Ishikawa (cell line): ENCODE measurements around the gene MYOT.

Source experiments
- CEBPB ChIP-seq: IDR thresholded peaks from 2 replicates; pipeline ENCODE4 v1.6.1; 2012
- CREB1 ChIP-seq: IDR thresholded peaks from 2 replicates; pipeline ENCODE4 v1.6.1; 2012; ENCODE audit warnings: low read depth
- EGR1 ChIP-seq: IDR thresholded peaks from 2 replicates; pipeline ENCODE4 v1.6.1; 2012
- EP300 ChIP-seq: IDR thresholded peaks from 2 replicates; pipeline ENCODE4 v1.6.1; 2012; ENCODE audit warnings: borderline replicate concordance
- FOXM1 ChIP-seq: IDR thresholded peaks from 2 replicates; pipeline ENCODE4 v1.6.1; 2012; ENCODE audit warnings: low read depth, borderline replicate concordance
- RAD21 ChIP-seq: IDR thresholded peaks from 2 replicates; pipeline ENCODE4 v1.6.1; 2012; ENCODE audit warnings: low read depth
- TAF1 ChIP-seq: IDR thresholded peaks from 2 replicates; pipeline ENCODE4 v1.6.1; 2012; ENCODE audit warnings: low read depth, mild to moderate bottlenecking
- TCF12 ChIP-seq: IDR thresholded peaks from 2 replicates; pipeline ENCODE4 v1.6.1; 2012; ENCODE audit warnings: low read depth
- TEAD4 ChIP-seq: IDR thresholded peaks from 2 replicates; pipeline ENCODE4 v1.6.1; 2012
- YY1 ChIP-seq: IDR thresholded peaks from 2 replicates; pipeline ENCODE4 v1.6.1; 2012; ENCODE audit warnings: low read depth
- TF ChIP-seq, protein P1 (sequence below): IDR thresholded peaks from 2 replicates; pipeline ENCODE4 v1.6.1; 2012; ENCODE audit warnings: low read depth, mild to moderate bottlenecking

DNA sequence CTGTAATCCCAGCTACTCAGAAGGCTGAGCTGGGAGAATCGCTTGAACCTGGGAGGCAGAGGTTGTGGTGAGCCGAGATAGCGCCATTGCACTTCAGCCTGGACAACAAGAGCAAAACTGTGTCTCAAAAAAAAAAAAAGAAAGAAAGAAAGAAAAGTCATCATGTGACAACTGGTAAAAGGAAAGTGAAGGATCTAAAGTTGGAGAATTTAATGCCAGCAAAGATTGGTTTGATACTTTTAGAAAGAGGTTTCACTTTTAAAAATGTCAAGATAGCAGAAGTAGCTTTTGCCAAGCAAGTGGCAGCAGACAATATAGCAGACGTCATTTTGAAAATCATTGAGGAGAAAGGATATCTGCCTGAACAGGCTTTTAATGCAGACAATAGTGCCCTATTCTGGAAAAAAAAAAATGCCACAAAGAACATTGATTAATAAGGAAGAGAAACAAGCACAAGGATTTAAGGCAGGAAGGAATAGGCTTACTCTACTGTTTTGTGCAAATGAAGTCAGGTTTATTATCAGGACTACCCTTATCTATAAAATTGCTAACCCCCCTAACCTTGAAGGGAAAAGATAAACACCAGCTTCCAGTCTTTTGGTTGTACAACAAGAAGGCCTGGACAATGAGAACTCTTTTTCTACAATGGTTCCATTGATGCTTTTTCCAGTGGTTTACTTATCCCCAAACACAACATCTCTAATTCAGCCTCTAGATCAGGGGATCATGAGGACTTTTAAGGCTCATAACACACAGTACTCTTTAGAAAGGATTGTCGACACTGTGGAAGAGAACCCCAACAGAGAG lies 33.6 kb downstream of the MYOT start:
- no peak for TF ChIP-seq EGR1
- no peak for TF ChIP-seq EP300
- TF ChIP-seq CREB1 = no peak
- no peak for TF ChIP-seq TAF1
- TF ChIP-seq, protein P1, sequence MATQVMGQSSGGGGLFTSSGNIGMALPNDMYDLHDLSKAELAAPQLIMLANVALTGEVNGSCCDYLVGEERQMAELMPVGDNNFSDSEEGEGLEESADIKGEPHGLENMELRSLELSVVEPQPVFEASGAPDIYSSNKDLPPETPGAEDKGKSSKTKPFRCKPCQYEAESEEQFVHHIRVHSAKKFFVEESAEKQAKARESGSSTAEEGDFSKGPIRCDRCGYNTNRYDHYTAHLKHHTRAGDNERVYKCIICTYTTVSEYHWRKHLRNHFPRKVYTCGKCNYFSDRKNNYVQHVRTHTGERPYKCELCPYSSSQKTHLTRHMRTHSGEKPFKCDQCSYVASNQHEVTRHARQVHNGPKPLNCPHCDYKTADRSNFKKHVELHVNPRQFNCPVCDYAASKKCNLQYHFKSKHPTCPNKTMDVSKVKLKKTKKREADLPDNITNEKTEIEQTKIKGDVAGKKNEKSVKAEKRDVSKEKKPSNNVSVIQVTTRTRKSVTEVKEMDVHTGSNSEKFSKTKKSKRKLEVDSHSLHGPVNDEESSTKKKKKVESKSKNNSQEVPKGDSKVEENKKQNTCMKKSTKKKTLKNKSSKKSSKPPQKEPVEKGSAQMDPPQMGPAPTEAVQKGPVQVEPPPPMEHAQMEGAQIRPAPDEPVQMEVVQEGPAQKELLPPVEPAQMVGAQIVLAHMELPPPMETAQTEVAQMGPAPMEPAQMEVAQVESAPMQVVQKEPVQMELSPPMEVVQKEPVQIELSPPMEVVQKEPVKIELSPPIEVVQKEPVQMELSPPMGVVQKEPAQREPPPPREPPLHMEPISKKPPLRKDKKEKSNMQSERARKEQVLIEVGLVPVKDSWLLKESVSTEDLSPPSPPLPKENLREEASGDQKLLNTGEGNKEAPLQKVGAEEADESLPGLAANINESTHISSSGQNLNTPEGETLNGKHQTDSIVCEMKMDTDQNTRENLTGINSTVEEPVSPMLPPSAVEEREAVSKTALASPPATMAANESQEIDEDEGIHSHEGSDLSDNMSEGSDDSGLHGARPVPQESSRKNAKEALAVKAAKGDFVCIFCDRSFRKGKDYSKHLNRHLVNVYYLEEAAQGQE = no peak
- no peak for TF ChIP-seq TEAD4
- TF ChIP-seq RAD21 = no peak
- TF ChIP-seq CEBPB = no peak
- TF ChIP-seq YY1 = no peak
- no peak for TF ChIP-seq FOXM1
- TF ChIP-seq TCF12 = no peak
